DMS153 treated with DMSO at 0.1 percent for 48 hours (cell line): ENCODE results near the gene GSTA4.

Source experiments
- DNase-seq: peaks from one replicate; lab custom pipeline; 2025; ENCODE audit not compliant: unreplicated experiment; lab: John Stamatoyannopoulos, UW

GSTA4 gene

GRCh38 chr6:52995089-52995912 lies at the start of gene GSTA4:
TSS of gene GSTA4 (minus strand) at chr6:52995284. CDS start at chr6:52994243, 1,041 bp downstream.
- peak; percentile 94 for DNase-seq

GRCh38 chr6:53044572-53044971 lies 49.5 kb upstream of the GSTA4 start:
- no peak for DNase-seq

GRCh38 chr6:53044071-53044470 lies 49.0 kb upstream of the GSTA4 start:
- DNase-seq: no peak

- DNase-seq: no peak
These were observed 48.5 kb upstream of the GSTA4 start for GRCh38 chr6:53043581-53043980.

- no peak for DNase-seq
These were observed 47.0 kb upstream of the GSTA4 start for GRCh38 chr6:53042112-53042511.

- no peak for DNase-seq
These were observed 46.3 kb upstream of the GSTA4 start for GRCh38 chr6:53041356-53041755.

- no peak for DNase-seq
These were observed 43.5 kb upstream of the GSTA4 start for GRCh38 chr6:53038596-53038995.

- no peak for DNase-seq
These were observed 43.1 kb upstream of the GSTA4 start for GRCh38 chr6:53038141-53038540.

- no peak for DNase-seq
These were observed 40.6 kb upstream of the GSTA4 start for GRCh38 chr6:53035549-53036213.

GRCh38 chr6:53033764-53034163 lies 38.7 kb upstream of the GSTA4 start:
- DNase-seq: no peak

GRCh38 chr6:53032849-53033248 lies 37.8 kb upstream of the GSTA4 start:
- no peak for DNase-seq

GRCh38 chr6:53031281-53031680 lies 36.2 kb upstream of the GSTA4 start:
- DNase-seq: no peak

GRCh38 chr6:53029761-53030160 lies 34.7 kb upstream of the GSTA4 start:
- no peak for DNase-seq

GRCh38 chr6:53029257-53029656 lies 34.2 kb upstream of the GSTA4 start:
- no peak for DNase-seq

- no peak for DNase-seq
These were observed 33.4 kb upstream of the GSTA4 start for GRCh38 chr6:53028467-53028866.

- DNase-seq: no peak
These were observed 32.1 kb upstream of the GSTA4 start for GRCh38 chr6:53027131-53027718.

- no peak for DNase-seq
These were observed 31.4 kb upstream of the GSTA4 start for GRCh38 chr6:53026526-53026925.

GRCh38 chr6:53023323-53023722 lies 28.2 kb upstream of the GSTA4 start:
- DNase-seq: no peak

- peak; percentile 16 for DNase-seq
These were observed 25.1 kb upstream of the GSTA4 start for GRCh38 chr6:53020005-53020744.

- no peak for DNase-seq
These were observed 23.4 kb upstream of the GSTA4 start for GRCh38 chr6:53018446-53018845.

GRCh38 chr6:53015486-53015885 lies 20.4 kb upstream of the GSTA4 start:
- no peak for DNase-seq
